Measurements from ENCODE around the gene VSNL1. TPM values are rescaled to one million over a fixed set of nuclear protein-coding genes. Genes with fewer than 3 reads are reported as not detected.

VSNL1 gene
- total RNA-seq, 6 donors from 2014 or later, result 0.33 to 1.2 (median 0.94) TPM; not detected in 3

GRCh38 chr2:17520761-17521160 is 19.7 kb upstream of the VSNL1 start:
- Histone ChIP-seq H3K9me3 (no peaks in the 10 kb centered on the region), H3K27ac (no peak overlapping the region), H3K36me3 (no peaks in the 10 kb centered on the region), H3K4me1 (peaks cover 0 to 11% (median 9%) of the 10 kb centered on the region in 4 donors), H3K4me3 (no peak overlapping the region), H3K27me3 (no peaks in the 10 kb centered on the region)
- no peak for DNase-seq
- no peak for ATAC-seq (ENCODE audit: low FRiP score in 2 of 2)
- 50 to 63% methylated on average over 2 of the region's 2 CpGs for WGBS, 2 donors
- TF ChIP-seq CTCF (IDR thresholded peaks at IDR 0.05) (no peak), POLR2A (IDR thresholded peaks at IDR 0.05) (no peak), EP300 (IDR thresholded peaks at IDR 0.05) (no peak)

DNA sequence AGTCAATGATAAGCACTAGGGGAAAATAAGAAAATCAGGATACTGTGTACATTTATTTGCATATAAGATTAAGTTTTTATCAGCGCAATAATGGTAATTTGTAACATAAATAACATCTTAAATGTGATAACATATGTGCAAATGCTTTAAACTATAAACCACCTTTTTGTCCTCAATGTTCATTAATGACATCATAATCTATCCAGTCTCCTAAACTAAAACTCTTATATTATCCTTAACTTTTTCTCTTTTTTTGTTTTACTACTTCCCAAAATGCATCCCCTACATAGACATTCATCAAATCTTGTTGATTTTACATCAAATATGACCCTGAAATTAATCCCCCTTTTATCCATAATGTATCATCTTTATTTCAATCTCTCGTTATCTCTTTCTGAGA is 18.9 kb upstream of the VSNL1 start:
- ATAC-seq (ENCODE audit: low FRiP score in 2 of 2), result no peak
- Histone ChIP-seq H3K4me1 (peaks cover 0 to 11% (median 9%) of the 10 kb centered on the region in 4 donors), H3K9me3 (no peaks in the 10 kb centered on the region), H3K36me3 (no peaks in the 10 kb centered on the region), H3K27ac (no peak overlapping the region), H3K27me3 (no peaks in the 10 kb centered on the region), H3K4me3 (no peak overlapping the region)
- DNase-seq, result no peak
- 87 to 92% methylated on average over 2 of the region's 2 CpGs for WGBS, 2 donors
- TF ChIP-seq EP300 (IDR thresholded peaks at IDR 0.05), result no peak
- TF ChIP-seq CTCF (IDR thresholded peaks at IDR 0.05), result no peak
- TF ChIP-seq POLR2A (IDR thresholded peaks at IDR 0.05), result no peak
- no peak for TF ChIP-seq POLR2AphosphoS5 (IDR thresholded peaks at IDR 0.05)

DNA sequence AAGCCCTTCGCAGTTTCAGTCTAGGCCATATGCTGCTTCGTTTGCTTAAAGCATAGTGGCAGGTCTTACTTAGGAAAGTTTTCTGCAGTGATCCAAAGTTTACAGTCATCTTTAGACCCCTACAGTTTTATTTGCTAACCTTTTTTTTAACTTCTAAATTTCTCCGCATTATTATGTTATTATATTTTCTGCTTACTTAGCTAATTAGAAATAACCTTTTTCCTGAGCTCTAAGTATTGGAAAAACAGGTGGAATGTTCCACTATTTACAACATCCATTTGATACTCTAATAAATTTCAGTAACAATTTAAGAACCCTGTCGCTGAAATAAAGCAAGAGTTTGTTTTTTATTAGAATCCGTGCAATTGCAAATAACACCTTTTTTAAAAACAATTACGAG is 18.2 kb upstream of the VSNL1 start:
- DNase-seq, result no peak
- no peak for ATAC-seq (ENCODE audit: low FRiP score in 2 of 2)
- H3K9me3 ChIP-seq, result no peaks in the 10 kb centered on the region
- H3K27ac ChIP-seq, result no peak overlapping the region
- H3K27me3 ChIP-seq, result no peaks in the 10 kb centered on the region
- H3K4me1 ChIP-seq, result peaks cover 0 to 11% (median 9%) of the 10 kb centered on the region in 4 donors
- no peak overlapping the region for H3K4me3 ChIP-seq
- TF ChIP-seq POLR2AphosphoS5 (IDR thresholded peaks at IDR 0.05) (no peak), CTCF (IDR thresholded peaks at IDR 0.05) (no peak), EP300 (IDR thresholded peaks at IDR 0.05) (no peak), POLR2A (IDR thresholded peaks at IDR 0.05) (no peak)
- H3K36me3 ChIP-seq, result no peaks in the 10 kb centered on the region
- WGBS, 2 donors, result 87 to 89% methylated on average over 6 of the region's 6 CpGs

- no peaks in the 10 kb centered on the region for H3K27me3 ChIP-seq
- H3K36me3 ChIP-seq, result no peaks in the 10 kb centered on the region
- TF ChIP-seq POLR2AphosphoS5 (IDR thresholded peaks at IDR 0.05) (no peak), CTCF (IDR thresholded peaks at IDR 0.05) (no peak), EP300 (IDR thresholded peaks at IDR 0.05) (no peak), POLR2A (IDR thresholded peaks at IDR 0.05) (no peak)
- ATAC-seq (ENCODE audit: low FRiP score in 2 of 2) (no peak), DNase-seq (no peak)
- H3K4me3 ChIP-seq, result no peak overlapping the region
- no peaks in the 10 kb centered on the region for H3K4me1 ChIP-seq
- H3K9me3 ChIP-seq, result no peaks in the 10 kb centered on the region
- 76 to 78% methylated on average over 2 of the region's 2 CpGs for WGBS, 2 donors
- H3K27ac ChIP-seq, result no peak overlapping the region
These were observed 10.7 kb upstream of the VSNL1 start for GRCh38 chr2:17529771-17530170.

DNA sequence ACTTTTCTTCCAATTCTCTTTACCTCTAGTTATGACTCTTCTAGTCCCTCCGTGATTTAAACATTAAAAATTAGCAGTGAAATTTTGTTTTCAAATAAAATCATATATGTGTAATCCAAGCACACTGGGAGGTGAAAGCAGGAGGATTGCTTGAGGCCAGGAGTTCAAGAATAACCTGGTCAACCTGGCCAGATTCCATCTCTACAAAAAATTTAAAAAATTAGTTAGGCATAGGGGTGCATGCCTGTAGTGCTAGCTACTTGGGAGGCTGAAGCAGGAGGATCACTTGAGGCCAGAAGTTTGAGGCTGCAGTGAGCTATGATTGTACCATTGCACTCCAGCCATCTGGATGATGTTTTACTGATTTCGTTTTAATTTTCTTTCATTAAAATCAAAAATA is 7.0 kb upstream of the VSNL1 start:
- Histone ChIP-seq H3K27me3 (peaks cover 0 to 3% (median 0%) of the 10 kb centered on the region in 4 donors), H3K4me1 (peaks cover 0 to 7% (median 2%) of the 10 kb centered on the region in 4 donors), H3K36me3 (no peaks in the 10 kb centered on the region), H3K27ac (no peak overlapping the region), H3K9me3 (no peaks in the 10 kb centered on the region), H3K4me3 (no peak overlapping the region)
- no peak for ATAC-seq (ENCODE audit: low FRiP score in 2 of 2)
- WGBS, 2 donors, result 80 to 86% methylated on average over 2 of the region's 2 CpGs
- no peak for DNase-seq
- no peak for TF ChIP-seq EP300 (IDR thresholded peaks at IDR 0.05)
- TF ChIP-seq POLR2AphosphoS5 (IDR thresholded peaks at IDR 0.05), result no peak
- TF ChIP-seq POLR2A (IDR thresholded peaks at IDR 0.05), result no peak
- TF ChIP-seq CTCF (IDR thresholded peaks at IDR 0.05), result no peak

All from upper lobe of left lung (tissue), 6 donors.